RPMI8226 (cell line): ENCODE data around the gene INPP4B.

Experiments
- DNase-seq: peaks from one replicate; pipeline ENCODE4 v3.0.0-alpha.2; 2015

The INPP4B gene

GRCh38 chr4:142447009-142447408 lies 399.1 kb downstream of the INPP4B start:
- no peak for DNase-seq

GRCh38 chr4:142443469-142443868 lies 402.6 kb downstream of the INPP4B start:
- no peak for DNase-seq

GRCh38 chr4:142440093-142440492 lies 406.0 kb downstream of the INPP4B start:
- DNase-seq, result no peak

GRCh38 chr4:142435599-142436235 lies 410.4 kb downstream of the INPP4B start:
- DNase-seq, result peak; percentile 85

GRCh38 chr4:142434519-142435224 lies 411.4 kb downstream of the INPP4B start:
- no peak for DNase-seq

GRCh38 chr4:142428715-142429114 lies 417.4 kb downstream of the INPP4B start:
- no peak for DNase-seq

- DNase-seq, result no peak
Measured at GRCh38 chr4:142427456-142427855, 418.6 kb downstream of the INPP4B start.

GRCh38 chr4:142423861-142424260 lies 422.2 kb downstream of the INPP4B start:
- DNase-seq, result no peak

GRCh38 chr4:142420311-142421095 lies 425.6 kb downstream of the INPP4B start:
- DNase-seq, result no peak

GRCh38 chr4:142419712-142420111 lies 426.4 kb downstream of the INPP4B start:
- no peak for DNase-seq

- no peak for DNase-seq
Measured at GRCh38 chr4:142418697-142419096, 427.4 kb downstream of the INPP4B start.

- no peak for DNase-seq
Measured at GRCh38 chr4:142416711-142417275, 429.3 kb downstream of the INPP4B start.

GRCh38 chr4:142416121-142416520 lies 430.0 kb downstream of the INPP4B start:
- DNase-seq, result no peak

- no peak for DNase-seq
Measured at GRCh38 chr4:142414366-142414990, 431.6 kb downstream of the INPP4B start.

GRCh38 chr4:142413485-142413884 lies 432.6 kb downstream of the INPP4B start:
- no peak for DNase-seq

GRCh38 chr4:142411993-142412392 lies 434.1 kb downstream of the INPP4B start:
- DNase-seq, result no peak

- DNase-seq, result no peak
Measured at GRCh38 chr4:142408003-142408441, 438.1 kb downstream of the INPP4B start.

- DNase-seq, result no peak
Measured at GRCh38 chr4:142407596-142407995, 438.5 kb downstream of the INPP4B start.

- DNase-seq, result no peak
Measured at GRCh38 chr4:142406917-142407501, 439.1 kb downstream of the INPP4B start.

- DNase-seq, result no peak
Measured at GRCh38 chr4:142406499-142406835, 439.6 kb downstream of the INPP4B start.

- peak; percentile 41 for DNase-seq
Measured at GRCh38 chr4:142405695-142406498, 440.2 kb downstream of the INPP4B start.
